IPS-NIHi7 (cell line): Measurements from ENCODE around the gene IFNL1.
"Not testable (repeated sequence)": the region's sequence is repeated elsewhere in the genome, so short reads cannot be mapped to it uniquely, and the experiment has no call there.

ENCODE experiments used
- DNase-seq: peaks from one replicate; pipeline ENCODE4 v3.0.0; 2012; ENCODE audit warnings: mixed read lengths; ENCODE audit errors: extremely low spot score

Gene IFNL1

GRCh38 chr19:39296055-39296645, at the start of gene IFNL1:
TSS of gene IFNL1 (plus strand) at chr19:39296407. CDS start at chr19:39296422, 15 bp downstream.
- DNase-seq = no peak

- peak; percentile 79 for DNase-seq
Observed at GRCh38 chr19:39246951-39247669, 49.1 kb upstream of the IFNL1 start.

GRCh38 chr19:39247701-39248664, 48.2 kb upstream of the IFNL1 start:
- peak; percentile 50 for DNase-seq

- DNase-seq = no peak
Observed at GRCh38 chr19:39248806-39249205, 47.4 kb upstream of the IFNL1 start, which contains the start of gene IFNL4. TSS of gene IFNL4 (minus strand) at chr19:39248856.

- DNase-seq = no peak
Observed at GRCh38 chr19:39251081-39251480, 45.1 kb upstream of the IFNL1 start.

GRCh38 chr19:39251846-39252245, 44.4 kb upstream of the IFNL1 start:
- no peak for DNase-seq

GRCh38 chr19:39252458-39252857, 43.7 kb upstream of the IFNL1 start:
- no peak for DNase-seq

GRCh38 chr19:39253374-39254149, 42.6 kb upstream of the IFNL1 start:
- no peak for DNase-seq

- no peak for DNase-seq
Observed at GRCh38 chr19:39254531-39255345, 41.5 kb upstream of the IFNL1 start.

- DNase-seq = no peak
Observed at GRCh38 chr19:39257227-39257626, 39.0 kb upstream of the IFNL1 start.

- DNase-seq = no peak
Observed at GRCh38 chr19:39261704-39262103, 34.5 kb upstream of the IFNL1 start.

GRCh38 chr19:39262496-39262895, 33.7 kb upstream of the IFNL1 start:
- no peak for DNase-seq

- no peak for DNase-seq
Observed at GRCh38 chr19:39263912-39264305, 32.3 kb upstream of the IFNL1 start.

- DNase-seq = peak; percentile 60
Observed at GRCh38 chr19:39264306-39265290, 31.6 kb upstream of the IFNL1 start.

- peak; percentile 68 for DNase-seq
Observed at GRCh38 chr19:39265321-39265916, 30.8 kb upstream of the IFNL1 start.

GRCh38 chr19:39268085-39268484, 28.1 kb upstream of the IFNL1 start, which contains the start of gene IFNL2:
TSS of gene IFNL2 (plus strand) at chr19:39268396. CDS start at chr19:39268569, 173 bp downstream.
- DNase-seq = not testable (repeated sequence)

GRCh38 chr19:39268531-39269223, 27.5 kb upstream of the IFNL1 start:
- DNase-seq = not testable (repeated sequence)

- DNase-seq = not testable (repeated sequence)
Observed at GRCh38 chr19:39269369-39269768, 26.8 kb upstream of the IFNL1 start.
